ENCODE results near the gene NELL2.

DNA sequence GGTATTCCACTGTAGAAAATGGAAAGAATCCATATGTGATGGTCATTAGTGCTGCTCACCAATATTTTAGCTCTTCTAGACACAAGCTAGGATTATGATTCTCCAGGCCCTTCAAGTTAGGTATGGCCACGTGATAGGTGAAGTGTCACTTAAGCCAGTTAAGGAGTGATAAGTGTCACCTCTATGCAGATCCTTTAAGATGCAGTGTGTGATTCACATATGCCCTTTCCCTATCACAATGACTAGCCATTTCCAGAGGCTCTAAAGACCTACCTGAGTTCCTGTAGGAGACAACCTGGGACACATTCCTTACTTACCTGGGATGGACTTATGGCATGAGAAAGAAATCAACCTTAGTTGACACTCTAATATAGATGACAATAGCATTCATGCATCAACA is 343.2 kb downstream of the NELL2 start:
- TF ChIP-seq NFIC (IDR thresholded peaks at IDR 0.05), result no peak
- TF ChIP-seq, protein P1, sequence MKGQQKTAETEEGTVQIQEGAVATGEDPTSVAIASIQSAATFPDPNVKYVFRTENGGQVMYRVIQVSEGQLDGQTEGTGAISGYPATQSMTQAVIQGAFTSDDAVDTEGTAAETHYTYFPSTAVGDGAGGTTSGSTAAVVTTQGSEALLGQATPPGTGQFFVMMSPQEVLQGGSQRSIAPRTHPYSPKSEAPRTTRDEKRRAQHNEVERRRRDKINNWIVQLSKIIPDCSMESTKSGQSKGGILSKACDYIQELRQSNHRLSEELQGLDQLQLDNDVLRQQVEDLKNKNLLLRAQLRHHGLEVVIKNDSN (IDR thresholded peaks at IDR 0.05), result no peak
- TF ChIP-seq, protein P2, sequence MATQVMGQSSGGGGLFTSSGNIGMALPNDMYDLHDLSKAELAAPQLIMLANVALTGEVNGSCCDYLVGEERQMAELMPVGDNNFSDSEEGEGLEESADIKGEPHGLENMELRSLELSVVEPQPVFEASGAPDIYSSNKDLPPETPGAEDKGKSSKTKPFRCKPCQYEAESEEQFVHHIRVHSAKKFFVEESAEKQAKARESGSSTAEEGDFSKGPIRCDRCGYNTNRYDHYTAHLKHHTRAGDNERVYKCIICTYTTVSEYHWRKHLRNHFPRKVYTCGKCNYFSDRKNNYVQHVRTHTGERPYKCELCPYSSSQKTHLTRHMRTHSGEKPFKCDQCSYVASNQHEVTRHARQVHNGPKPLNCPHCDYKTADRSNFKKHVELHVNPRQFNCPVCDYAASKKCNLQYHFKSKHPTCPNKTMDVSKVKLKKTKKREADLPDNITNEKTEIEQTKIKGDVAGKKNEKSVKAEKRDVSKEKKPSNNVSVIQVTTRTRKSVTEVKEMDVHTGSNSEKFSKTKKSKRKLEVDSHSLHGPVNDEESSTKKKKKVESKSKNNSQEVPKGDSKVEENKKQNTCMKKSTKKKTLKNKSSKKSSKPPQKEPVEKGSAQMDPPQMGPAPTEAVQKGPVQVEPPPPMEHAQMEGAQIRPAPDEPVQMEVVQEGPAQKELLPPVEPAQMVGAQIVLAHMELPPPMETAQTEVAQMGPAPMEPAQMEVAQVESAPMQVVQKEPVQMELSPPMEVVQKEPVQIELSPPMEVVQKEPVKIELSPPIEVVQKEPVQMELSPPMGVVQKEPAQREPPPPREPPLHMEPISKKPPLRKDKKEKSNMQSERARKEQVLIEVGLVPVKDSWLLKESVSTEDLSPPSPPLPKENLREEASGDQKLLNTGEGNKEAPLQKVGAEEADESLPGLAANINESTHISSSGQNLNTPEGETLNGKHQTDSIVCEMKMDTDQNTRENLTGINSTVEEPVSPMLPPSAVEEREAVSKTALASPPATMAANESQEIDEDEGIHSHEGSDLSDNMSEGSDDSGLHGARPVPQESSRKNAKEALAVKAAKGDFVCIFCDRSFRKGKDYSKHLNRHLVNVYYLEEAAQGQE (IDR thresholded peaks at IDR 0.05; ENCODE audit: low read depth), result no peak
- no peak for TF ChIP-seq RAD21 (IDR thresholded peaks at IDR 0.05; ENCODE audit: low read depth)
- no peak for TF ChIP-seq TCF12 (IDR thresholded peaks at IDR 0.05; ENCODE audit: low read depth)
- TF ChIP-seq EGR1 (IDR thresholded peaks at IDR 0.05), result no peak
- TF ChIP-seq TEAD4 (IDR thresholded peaks at IDR 0.05), result no peak
- TF ChIP-seq ZBTB7A (IDR thresholded peaks at IDR 0.05; ENCODE audit: low read depth), result no peak
- no peak for TF ChIP-seq CREB1 (IDR thresholded peaks at IDR 0.05; ENCODE audit: low read depth)
- TF ChIP-seq, protein P3, sequence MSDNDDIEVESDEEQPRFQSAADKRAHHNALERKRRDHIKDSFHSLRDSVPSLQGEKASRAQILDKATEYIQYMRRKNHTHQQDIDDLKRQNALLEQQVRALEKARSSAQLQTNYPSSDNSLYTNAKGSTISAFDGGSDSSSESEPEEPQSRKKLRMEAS (IDR thresholded peaks at IDR 0.05), result no peak
- no peak for TF ChIP-seq CEBPB (IDR thresholded peaks at IDR 0.05)

Measured in Ishikawa (cell line).